CD8-positive, alpha-beta memory T cell (primary cell): ENCODE measurements around the gene SLC30A3. TPM values are rescaled to one million over a fixed set of nuclear protein-coding genes. Genes with fewer than 3 reads are reported as not detected.

Experiments used
- CTCF ChIA-PET: fragments of 350-600 bp; sonication (Branson Sonifier 250); formaldehyde crosslinking; loops from one replicate; lab custom pipeline; 2021; ENCODE audit warnings: antibody characterized with exemption; lab: Charles Lee
- POLR2A ChIA-PET: fragments of 350-600 bp; sonication (Branson Sonifier 250); formaldehyde crosslinking; loops from one replicate; lab custom pipeline; 2021; ENCODE audit warnings: antibody characterized with exemption; lab: Charles Lee
- DNase-seq, 5 donors: peaks; one replicate each; pipeline versions ENCODE4 v3.0.0 to v3.0.0-alpha.2; 2020 to 2022; ENCODE audit warnings: mixed read lengths in 1 of 5
- H3K27ac ChIP-seq: one replicate; pipeline ENCODE4 v1.7.0; 2013; ENCODE audit warnings: low read depth, mild to moderate bottlenecking, low read length, moderate library complexity
- H3K27me3 ChIP-seq: 2 replicates; pipeline ENCODE4 v1.7.0; 2013; ENCODE audit warnings: low read length, mild to moderate bottlenecking; ENCODE audit not compliant: insufficient read depth, poor library complexity, severe bottlenecking
- H3K36me3 ChIP-seq: 2 replicates; pipeline ENCODE4 v1.7.0; 2013; ENCODE audit warnings: mild to moderate bottlenecking, low read length, moderate library complexity; ENCODE audit not compliant: insufficient read depth
- H3K4me1 ChIP-seq: 2 replicates; pipeline ENCODE4 v1.7.0; 2013; ENCODE audit warnings: mild to moderate bottlenecking, low read length, moderate library complexity; ENCODE audit not compliant: insufficient read depth
- H3K4me3 ChIP-seq: 2 replicates; pipeline ENCODE4 v1.7.0; 2013; ENCODE audit warnings: mild to moderate bottlenecking, low read length
- H3K9me3 ChIP-seq: 2 replicates; pipeline ENCODE4 v1.7.0; 2013; ENCODE audit warnings: mild to moderate bottlenecking, low read length
- H3K27ac Mint-ChIP-seq, 8 donors: one replicate each; pipeline ENCODE4 v1.8.0; 2020 to 2021; ENCODE audit warnings: mixed read lengths in 8 of 8, mild to moderate bottlenecking in 6 of 8, inconsistent platforms in 3 of 8, moderate library complexity in 3 of 8
- H3K27me3 Mint-ChIP-seq, 2 donors: one replicate each; pipeline ENCODE4 v1.8.0; 2020 to 2021; ENCODE audit warnings: mixed read lengths in 2 of 2, mild to moderate bottlenecking in 1 of 2, moderate library complexity in 1 of 2
- H3K36me3 Mint-ChIP-seq, 3 donors: one replicate each; pipeline ENCODE4 v1.8.0; 2020 to 2021; ENCODE audit warnings: mixed read lengths in 3 of 3, inconsistent platforms in 1 of 3, mild to moderate bottlenecking in 1 of 3
- H3K4me1 Mint-ChIP-seq, 3 donors: one replicate each; pipeline ENCODE4 v1.8.0; 2020 to 2021; ENCODE audit warnings: mixed read lengths in 3 of 3, inconsistent platforms in 1 of 3, mild to moderate bottlenecking in 1 of 3
- H3K4me3 Mint-ChIP-seq, 7 donors: one replicate each; pipeline ENCODE4 v1.8.0; 2020 to 2021; ENCODE audit warnings: mixed read lengths in 7 of 7, mild to moderate bottlenecking in 6 of 7, moderate library complexity in 4 of 7, inconsistent platforms in 2 of 7
- H3K9me3 Mint-ChIP-seq, 5 donors: one replicate each; pipeline ENCODE4 v1.8.0; 2020 to 2022; ENCODE audit warnings: mixed read lengths in 5 of 5, mild to moderate bottlenecking in 3 of 5, moderate library complexity in 2 of 5, inconsistent platforms in 1 of 5
- polyA plus RNA-seq: library from polyadenylated mRNA; unstranded; fragments of 300-500 nt; fragmentation: Illumina TruSeq; gene quantifications from one replicate; pipeline ENCODE4 v1.2.3, GENCODE V29; 2021
- total RNA-seq, 2 experiments: library from RNA; stranded (reverse); gene quantifications; one replicate each; pipeline ENCODE4 v1.2.3, GENCODE V29; 2021

The SLC30A3 gene
- total and polyA plus RNA-seq, 3 experiments from 2014 or later: 0.33 to 0.55 TPM; not detected in 1

DNA sequence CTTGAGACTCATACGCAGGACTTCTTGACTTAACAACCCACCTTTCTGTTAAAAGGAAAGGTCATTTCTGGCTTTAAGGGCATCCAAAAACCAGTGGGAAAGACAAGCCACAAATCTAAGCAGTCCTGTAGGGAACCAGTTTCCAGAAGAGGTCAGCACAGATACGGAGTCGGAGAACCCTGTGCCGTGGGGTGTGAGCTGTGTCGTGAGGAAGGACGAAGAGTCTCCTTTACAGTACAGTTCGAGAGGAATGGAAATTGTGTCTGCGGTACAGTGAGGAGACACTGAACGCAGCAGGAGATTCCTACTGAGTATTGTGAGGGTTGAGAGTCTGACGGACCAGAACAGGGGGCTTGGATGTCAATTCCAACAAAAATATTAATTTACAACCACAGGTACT, 17.7 kb downstream of the SLC30A3 start:
- DNase-seq: no peak
- no peaks in the 10 kb centered on the region for H3K27me3 Mint-ChIP-seq
- ChIA-PET POLR2A (no interaction called here), CTCF (interaction anchor here (1.9 kb wide), 1 partner anchor 35 kb away, joined by 6 read pairs; no protein-coding TSS in a partner anchor)
- H3K36me3 Mint-ChIP-seq: peaks cover 0 to 44% (median 2%) of the 10 kb centered on the region in 3 donors
- no peaks in the 10 kb centered on the region for H3K9me3 Mint-ChIP-seq
- Histone ChIP-seq H3K27ac (no peak overlapping the region), H3K4me1 (no peaks in the 10 kb centered on the region), H3K27me3 (no peaks in the 10 kb centered on the region), H3K9me3 (no peaks in the 10 kb centered on the region), H3K36me3 (peaks cover 29% of the 10 kb centered on the region), H3K4me3 (no peak overlapping the region)
- peaks cover 0 to 10% (median 3%) of the 10 kb centered on the region in 3 donors for H3K4me1 Mint-ChIP-seq
- H3K4me3 Mint-ChIP-seq: no peak overlapping the region
- peak overlapping the region in 1 of 8 donors; percentile 90 for H3K27ac Mint-ChIP-seq

DNA sequence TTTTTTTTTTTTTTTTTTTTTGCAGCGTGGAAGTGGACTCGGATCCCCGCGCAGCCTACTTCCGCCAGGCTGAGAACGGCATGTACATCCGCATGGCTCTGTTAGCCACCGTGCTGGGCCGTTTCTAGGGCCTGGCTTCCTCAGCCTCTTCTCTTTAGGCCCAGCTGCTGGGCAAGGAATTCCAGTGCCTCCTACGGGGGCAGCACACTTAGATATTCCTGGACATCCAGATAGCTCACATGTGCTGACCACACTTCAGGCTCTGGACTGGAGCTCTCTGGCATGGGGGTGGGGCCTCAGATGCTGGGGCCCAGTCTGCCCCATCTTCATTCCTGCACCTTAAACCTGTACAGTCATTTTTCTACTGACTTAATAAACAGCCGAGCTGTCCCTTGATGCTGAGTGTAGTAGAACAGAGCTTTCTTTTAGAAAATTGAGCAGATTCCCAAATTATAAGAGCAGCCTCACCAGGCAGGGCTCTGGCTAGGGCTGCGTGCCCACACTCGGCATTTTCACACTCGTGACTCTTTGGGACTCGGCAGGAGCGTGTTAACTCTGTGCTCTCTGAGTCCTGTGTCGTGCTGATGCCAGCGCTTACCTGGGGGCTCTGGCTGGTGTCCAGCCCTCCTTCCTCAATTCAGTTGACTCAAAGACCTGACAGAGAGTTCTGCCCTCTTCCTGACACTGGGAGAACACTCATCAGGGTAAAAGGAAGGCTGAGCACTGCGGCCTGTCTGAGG, 19.3 kb downstream of the SLC30A3 start:
- no peaks in the 10 kb centered on the region for H3K9me3 Mint-ChIP-seq
- ChIA-PET POLR2A (no interaction called here), CTCF (interaction anchor here (1.9 kb wide), 1 partner anchor 21 kb away, joined by 5 read pairs; no protein-coding TSS in a partner anchor)

DNA sequence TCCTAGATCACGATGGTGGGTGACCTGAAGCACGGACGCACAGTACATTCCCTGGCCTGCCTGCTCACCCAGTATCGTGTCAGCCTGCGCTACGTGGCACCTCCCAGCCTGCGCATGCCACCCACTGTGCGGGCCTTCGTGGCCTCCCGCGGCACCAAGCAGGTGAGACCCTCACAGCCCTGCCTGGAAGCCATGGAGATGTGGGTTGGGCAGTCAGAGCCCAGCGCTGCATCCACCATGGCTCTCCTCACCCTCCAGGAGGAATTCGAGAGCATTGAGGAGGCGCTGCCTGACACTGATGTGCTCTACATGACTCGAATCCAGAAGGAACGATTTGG, 20.3 kb downstream of the SLC30A3 start:
- Histone ChIP-seq H3K36me3 (peaks cover 49% of the 10 kb centered on the region), H3K27me3 (no peaks in the 10 kb centered on the region), H3K4me3 (no peak overlapping the region), H3K27ac (no peak overlapping the region), H3K9me3 (no peaks in the 10 kb centered on the region), H3K4me1 (no peaks in the 10 kb centered on the region)
- H3K9me3 Mint-ChIP-seq: no peaks in the 10 kb centered on the region
- peaks cover 0 to 68% (median 5%) of the 10 kb centered on the region in 3 donors for H3K36me3 Mint-ChIP-seq
- no peak for DNase-seq
- ChIA-PET CTCF (interaction anchor here (1.0 to 1.9 kb wide), 4 partner anchors 22 to 281 kb away, joined by 3 to 5 read pairs (median 4); no protein-coding TSS in a partner anchor), POLR2A (no interaction called here)
- H3K27ac Mint-ChIP-seq: peak overlapping the region in 3 of 8 donors; percentile 47 to 71 (median 61)
- H3K4me3 Mint-ChIP-seq: no peak overlapping the region
- no peaks in the 10 kb centered on the region for H3K27me3 Mint-ChIP-seq
- H3K4me1 Mint-ChIP-seq: peaks cover 0 to 10% (median 3%) of the 10 kb centered on the region in 3 donors

More for the DNA sequence above, 19.3 kb downstream of the SLC30A3 start:
- Mint-ChIP-seq H3K4me3 (no peak overlapping the region), H3K27ac (peak overlapping the region in 2 of 8 donors; percentile 36 to 37), H3K36me3 (peaks cover 0 to 58% (median 4%) of the 10 kb centered on the region in 3 donors), H3K4me1 (peaks cover 0 to 10% (median 3%) of the 10 kb centered on the region in 3 donors), H3K27me3 (no peaks in the 10 kb centered on the region)
- Histone ChIP-seq H3K36me3 (peaks cover 40% of the 10 kb centered on the region), H3K9me3 (no peaks in the 10 kb centered on the region), H3K4me3 (no peak overlapping the region), H3K27me3 (no peaks in the 10 kb centered on the region), H3K4me1 (no peaks in the 10 kb centered on the region), H3K27ac (no peak overlapping the region)
- DNase-seq: no peak

DNA sequence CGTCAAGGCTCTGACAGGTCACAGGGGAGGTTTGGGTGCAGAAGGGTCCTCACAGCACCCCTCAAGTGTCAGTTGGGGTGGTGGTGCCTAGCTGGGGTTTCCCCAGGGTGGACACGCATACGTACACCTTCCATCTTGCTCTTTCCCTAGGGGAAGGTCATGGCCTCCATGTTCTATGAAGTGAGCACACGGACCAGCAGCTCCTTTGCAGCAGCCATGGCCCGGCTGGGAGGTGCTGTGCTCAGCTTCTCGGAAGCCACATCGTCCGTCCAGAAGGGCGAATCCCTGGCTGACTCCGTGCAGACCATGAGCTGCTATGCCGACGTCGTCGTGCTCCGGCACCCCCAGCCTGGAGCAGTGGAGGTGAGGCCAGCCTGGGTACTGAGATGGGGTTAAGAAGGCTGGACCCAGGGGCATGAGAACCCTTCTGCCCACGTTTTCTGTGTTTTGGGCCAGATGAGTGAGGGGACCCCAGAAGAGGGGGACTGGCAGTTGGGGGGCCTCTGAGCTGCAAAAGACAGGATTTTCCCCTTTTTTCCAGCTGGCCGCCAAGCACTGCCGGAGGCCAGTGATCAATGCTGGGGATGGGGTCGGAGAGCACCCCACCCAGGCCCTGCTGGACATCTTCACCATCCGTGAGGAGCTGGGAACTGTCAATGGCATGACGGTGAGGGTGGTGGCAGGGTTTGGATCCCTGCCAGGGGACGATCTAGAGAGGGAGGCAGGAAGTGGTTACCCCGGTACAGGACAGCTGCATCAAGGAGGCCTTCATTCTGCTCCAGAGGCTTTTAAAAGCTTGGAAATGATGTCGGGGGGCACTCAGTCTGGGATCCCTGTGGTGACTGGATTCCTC, 20.9 kb downstream of the SLC30A3 start:
- Mint-ChIP-seq H3K27me3 (no peaks in the 10 kb centered on the region), H3K4me1 (peaks cover 0 to 10% (median 3%) of the 10 kb centered on the region in 3 donors), H3K27ac (peak overlapping the region in 5 of 8 donors; percentile 29 to 60 (median 50)), H3K4me3 (no peak overlapping the region), H3K36me3 (peaks cover 0 to 73% (median 8%) of the 10 kb centered on the region in 3 donors), H3K9me3 (no peaks in the 10 kb centered on the region)
- CTCF ChIA-PET: interaction anchor here (0.7 to 1.9 kb wide), 5 partner anchors 8 to 280 kb away, joined by 3 to 5 read pairs (median 4); no protein-coding TSS in a partner anchor
- POLR2A ChIA-PET: no interaction called here
- no peak for DNase-seq
- Histone ChIP-seq H3K27me3 (no peaks in the 10 kb centered on the region), H3K9me3 (no peaks in the 10 kb centered on the region), H3K4me1 (no peaks in the 10 kb centered on the region), H3K4me3 (no peak overlapping the region), H3K27ac (no peak overlapping the region), H3K36me3 (peaks cover 52% of the 10 kb centered on the region)

DNA sequence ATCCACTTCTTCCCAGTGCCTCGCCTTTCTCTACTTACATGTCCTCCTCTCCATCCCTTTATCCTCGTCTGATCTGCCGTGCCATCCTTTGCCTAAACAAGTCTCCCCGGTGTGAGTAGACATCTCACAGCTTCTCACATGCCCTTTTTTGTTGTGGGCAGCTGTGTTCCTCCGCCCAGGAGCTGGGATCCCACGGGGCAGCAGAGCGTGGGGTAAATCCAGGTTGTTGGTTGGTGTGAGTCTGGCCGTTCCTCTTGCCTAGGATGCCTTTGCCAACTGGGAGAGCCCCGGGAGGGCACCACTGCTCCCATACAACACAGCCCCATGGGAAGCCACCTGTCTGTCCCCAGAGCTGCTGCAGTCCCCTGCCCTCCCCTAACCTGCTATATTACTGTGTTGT, 22.4 kb downstream of the SLC30A3 start:
- Histone ChIP-seq H3K27ac (no peak overlapping the region), H3K27me3 (no peaks in the 10 kb centered on the region), H3K36me3 (peaks cover 63% of the 10 kb centered on the region), H3K4me3 (no peak overlapping the region), H3K4me1 (no peaks in the 10 kb centered on the region), H3K9me3 (no peaks in the 10 kb centered on the region)
- peaks cover 0 to 88% (median 11%) of the 10 kb centered on the region in 3 donors for H3K36me3 Mint-ChIP-seq
- no peak overlapping the region for H3K27ac Mint-ChIP-seq
- ChIA-PET POLR2A (no interaction called here), CTCF (no interaction called here)
- peaks cover 0 to 10% (median 3%) of the 10 kb centered on the region in 3 donors for H3K4me1 Mint-ChIP-seq
- H3K4me3 Mint-ChIP-seq: no peak overlapping the region
- H3K27me3 Mint-ChIP-seq: no peaks in the 10 kb centered on the region
- no peak for DNase-seq
- H3K9me3 Mint-ChIP-seq: no peaks in the 10 kb centered on the region

DNA sequence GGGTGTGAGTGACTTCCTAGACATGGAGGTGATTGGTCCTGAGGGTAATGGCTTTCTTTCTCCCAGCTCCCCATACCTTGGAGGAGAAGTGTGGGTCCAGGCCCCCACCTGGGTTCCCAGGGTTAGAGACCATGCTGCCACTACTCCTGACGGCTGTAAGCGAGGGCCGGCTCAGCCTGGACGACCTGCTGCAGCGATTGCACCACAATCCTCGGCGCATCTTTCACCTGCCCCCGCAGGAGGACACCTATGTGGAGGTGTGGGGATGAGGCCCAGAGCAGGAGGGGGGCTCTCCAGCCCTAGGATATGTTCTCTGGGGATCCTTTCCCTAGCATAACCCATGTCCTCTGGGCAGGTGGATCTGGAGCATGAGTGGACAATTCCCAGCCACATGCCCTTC, 23.9 kb downstream of the SLC30A3 start:
- Histone ChIP-seq H3K27ac (no peak overlapping the region), H3K36me3 (peaks cover 77% of the 10 kb centered on the region), H3K4me1 (no peaks in the 10 kb centered on the region), H3K27me3 (no peaks in the 10 kb centered on the region), H3K4me3 (no peak overlapping the region), H3K9me3 (no peaks in the 10 kb centered on the region)
- no peak overlapping the region for H3K4me3 Mint-ChIP-seq
- H3K27me3 Mint-ChIP-seq: no peaks in the 10 kb centered on the region
- ChIA-PET POLR2A (no interaction called here), CTCF (no interaction called here)
- peak overlapping the region in 1 of 8 donors; percentile 70 for H3K27ac Mint-ChIP-seq
- peaks cover 6 to 97% (median 16%) of the 10 kb centered on the region in 3 donors for H3K36me3 Mint-ChIP-seq
- peaks cover 0 to 10% (median 3%) of the 10 kb centered on the region in 3 donors for H3K4me1 Mint-ChIP-seq
- no peak for DNase-seq
- no peaks in the 10 kb centered on the region for H3K9me3 Mint-ChIP-seq

DNA sequence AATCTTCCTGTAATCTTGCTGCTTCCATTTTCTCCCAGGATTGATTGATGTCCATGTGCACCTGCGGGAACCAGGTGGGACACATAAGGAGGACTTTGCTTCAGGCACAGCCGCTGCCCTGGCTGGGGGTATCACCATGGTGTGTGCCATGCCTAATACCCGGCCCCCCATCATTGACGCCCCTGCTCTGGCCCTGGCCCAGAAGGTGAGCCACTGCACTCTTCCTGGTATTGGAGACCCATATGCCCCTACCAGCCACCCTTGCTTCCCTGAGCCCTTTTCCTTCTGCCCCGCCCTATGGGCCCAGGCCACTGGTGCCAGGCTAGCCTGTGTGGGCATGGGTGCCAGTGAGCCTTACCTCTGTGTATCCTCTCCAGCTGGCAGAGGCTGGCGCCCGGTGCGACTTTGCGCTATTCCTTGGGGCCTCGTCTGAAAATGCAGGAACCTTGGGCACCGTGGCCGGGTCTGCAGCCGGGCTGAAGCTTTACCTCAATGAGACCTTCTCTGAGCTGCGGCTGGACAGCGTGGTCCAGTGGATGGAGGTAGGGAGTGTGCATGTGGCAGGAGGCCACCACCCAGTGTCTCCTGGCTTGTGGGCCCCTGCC, 25.4 kb downstream of the SLC30A3 start:
- CTCF ChIA-PET: no interaction called here
- H3K27me3 ChIP-seq: no peaks in the 10 kb centered on the region
- DNase-seq: no peak
- Mint-ChIP-seq H3K36me3 (peaks cover 11 to 97% (median 21%) of the 10 kb centered on the region in 3 donors), H3K4me3 (no peak overlapping the region), H3K27ac (no peak overlapping the region), H3K9me3 (no peaks in the 10 kb centered on the region), H3K4me1 (peaks cover 0 to 10% (median 3%) of the 10 kb centered on the region in 3 donors), H3K27me3 (no peaks in the 10 kb centered on the region)
- H3K4me3 ChIP-seq: no peak overlapping the region
- H3K4me1 ChIP-seq: no peaks in the 10 kb centered on the region
- no peak overlapping the region for H3K27ac ChIP-seq
- peaks cover 79% of the 10 kb centered on the region for H3K36me3 ChIP-seq
- POLR2A ChIA-PET: no interaction called here
- no peaks in the 10 kb centered on the region for H3K9me3 ChIP-seq
